ENCODE results near the gene NLGN4X. TPM values are rescaled to one million over a fixed set of nuclear protein-coding genes. Genes with fewer than 3 reads are reported as not detected.

The NLGN4X gene
- total RNA-seq, 1 experiment from 2014 or later, result 0.05 TPM

GRCh38 chrX:5916945-5917344 lies 311.7 kb downstream of the NLGN4X start:
- H3K9ac ChIP-seq (ENCODE audit: low read length), result no peak overlapping the region
- no peak overlapping the region for H3K4me2 ChIP-seq (ENCODE audit: low read length)
- no peaks in the 10 kb centered on the region for H4K20me1 ChIP-seq (ENCODE audit: insufficient read depth)
- TF ChIP-seq EGR1 (IDR thresholded peaks at IDR 0.05; ENCODE audit: low read depth) (no peak), REST (IDR thresholded peaks at IDR 0.05; ENCODE audit: low read depth) (no peak), JUND (IDR thresholded peaks at IDR 0.05) (no peak), POLR2AphosphoS5 (IDR thresholded peaks at IDR 0.05; ENCODE audit: low read depth, low read length) (no peak), MAX (IDR thresholded peaks at IDR 0.05) (no peak), ZBTB33 (IDR thresholded peaks at IDR 0.05; ENCODE audit: extremely low read depth, insufficient replicate concordance, low read length) (no peak), POLR2A (IDR thresholded peaks at IDR 0.05; ENCODE audit: borderline replicate concordance, extremely low read depth, insufficient read depth, insufficient read length) (no peak), TCF7L2 (IDR thresholded peaks at IDR 0.05; ENCODE audit: borderline replicate concordance, extremely low read depth, insufficient read depth, insufficient read length) (no peak), CBX3 (IDR thresholded peaks at IDR 0.05; ENCODE audit: low read depth) (no peak), ZNF274 (IDR thresholded peaks at IDR 0.05; ENCODE audit: low read depth, low read length) (no peak), ZFX (IDR thresholded peaks at IDR 0.05) (no peak), CTCF (IDR thresholded peaks at IDR 0.05 in 2 of 3, conservative IDR thresholded peaks at IDR 0.05 in 1 of 3; ENCODE audit: borderline replicate concordance in 1 of 3, insufficient read depth in 1 of 3, low read depth in 2 of 3, low read length in 2 of 3) (no peak), EZH2 (IDR thresholded peaks at IDR 0.05) (no peak), SIN3A (IDR thresholded peaks at IDR 0.05; ENCODE audit: low read depth) (no peak), FOSL1 (IDR thresholded peaks at IDR 0.05; ENCODE audit: low read depth) (no peak), ELF1 (IDR thresholded peaks at IDR 0.05; ENCODE audit: borderline replicate concordance, low read depth) (no peak), YY1 (IDR thresholded peaks at IDR 0.05; ENCODE audit: extremely low read depth, insufficient replicate concordance, low read depth, low read length) (no peak), RAD21 (IDR thresholded peaks at IDR 0.05; ENCODE audit: low read depth) (no peak)
- no peaks in the 10 kb centered on the region for H3K9me2 ChIP-seq (ENCODE audit: insufficient read depth)
- H3K36me3 ChIP-seq (ENCODE audit: control insufficient read depth in 1 of 2, insufficient read depth in 2 of 2, low read length in 2 of 2), result no peaks in the 10 kb centered on the region
- no TSS peak for BruUV-seq (replicated peaks)
- H2AFZ ChIP-seq (ENCODE audit: low read depth, low read length, poor library complexity, severe bottlenecking), result no peak overlapping the region
- no peaks in the 10 kb centered on the region for H3K27me3 ChIP-seq (ENCODE audit: insufficient read depth, low read length)
- RAD21 ChIA-PET (ENCODE audit: low non-redundant PET in 1 of 2, low total read pairs in 2 of 2, uncharacterized antibody in 2 of 2, unreplicated experiment in 2 of 2), result no interaction called here
- no peak overlapping the region for H3K4me3 ChIP-seq (replicated peaks in 1 of 2; ENCODE audit: low read depth in 1 of 2, low read length in 2 of 2)
- POLR2A ChIA-PET, result no interaction called here
- no peaks in the 10 kb centered on the region for H3K79me2 ChIP-seq (ENCODE audit: insufficient read depth, low read length)
- ATAC-seq (no peak), DNase-seq (ENCODE audit: low read depth, low spot score) (no peak)
- no peak overlapping the region for H3K27ac ChIP-seq (ENCODE audit: low read depth, low read length)
- intact Hi-C loops (cut with micrococcal nuclease), result no loop called here
- no peaks in the 10 kb centered on the region for H3K9me3 ChIP-seq (ENCODE audit: control insufficient read depth in 1 of 2, insufficient read depth in 1 of 2, low read depth in 1 of 2, low read length in 2 of 2)
- H3K4me1 ChIP-seq (ENCODE audit: control insufficient read depth in 1 of 2, insufficient read depth in 2 of 2, low read length in 2 of 2), result no peaks in the 10 kb centered on the region
- CTCF ChIA-PET, result no interaction called here

All from HCT116 (cell line).